Measurements from ENCODE around the gene GPR15LG.
"Not testable (repeated sequence)": the region's sequence is repeated elsewhere in the genome, so short reads cannot be mapped to it uniquely, and the experiment has no call there.

GPR15LG gene

GRCh38 chr10:84166620-84167288, 6.8 kb upstream of the GPR15LG start:
- no peak for DNase-seq

DNA sequence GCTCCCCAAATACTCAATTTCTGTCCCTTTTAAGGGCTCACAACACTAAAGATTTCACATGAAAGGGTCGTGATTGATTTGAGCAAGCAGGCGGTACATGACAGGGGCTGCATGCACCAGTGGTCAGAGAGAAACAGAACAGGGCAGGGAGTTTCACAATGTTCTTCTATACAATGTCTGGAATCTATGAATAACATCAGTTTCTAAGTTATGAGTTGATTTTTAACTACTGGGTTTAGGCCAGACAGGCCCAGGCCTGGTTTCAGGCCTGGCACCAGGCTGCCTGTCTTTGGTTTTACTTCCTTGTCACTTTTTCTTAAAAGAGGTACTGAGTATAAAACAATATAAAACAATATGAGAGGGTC, 6.3 kb upstream of the GPR15LG start:
- not testable (repeated sequence) for DNase-seq

DNA sequence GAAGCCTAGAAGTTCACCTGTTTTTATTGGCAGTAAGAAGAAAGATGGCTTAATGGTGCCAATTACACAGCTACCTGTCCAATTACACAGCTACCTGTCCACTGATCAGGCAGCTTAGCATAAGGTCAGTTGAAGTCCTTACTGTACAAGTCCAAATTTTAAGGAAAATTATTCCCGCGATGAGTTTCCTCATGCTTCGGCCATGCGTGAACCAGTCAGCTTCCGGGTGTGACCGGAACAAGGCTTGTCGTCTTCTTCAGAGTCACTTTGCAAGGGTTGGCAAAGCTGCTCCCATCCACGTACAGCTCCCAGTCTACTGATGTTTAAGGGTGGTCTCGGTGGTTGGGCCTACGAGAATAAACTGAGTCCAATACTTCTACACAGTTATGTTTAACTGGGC, 5.2 kb upstream of the GPR15LG start:
- DNase-seq: not testable (repeated sequence)

- not testable (repeated sequence) for DNase-seq
Observed at GRCh38 chr10:84171237-84171636, 2.4 kb upstream of the GPR15LG start.

DNA sequence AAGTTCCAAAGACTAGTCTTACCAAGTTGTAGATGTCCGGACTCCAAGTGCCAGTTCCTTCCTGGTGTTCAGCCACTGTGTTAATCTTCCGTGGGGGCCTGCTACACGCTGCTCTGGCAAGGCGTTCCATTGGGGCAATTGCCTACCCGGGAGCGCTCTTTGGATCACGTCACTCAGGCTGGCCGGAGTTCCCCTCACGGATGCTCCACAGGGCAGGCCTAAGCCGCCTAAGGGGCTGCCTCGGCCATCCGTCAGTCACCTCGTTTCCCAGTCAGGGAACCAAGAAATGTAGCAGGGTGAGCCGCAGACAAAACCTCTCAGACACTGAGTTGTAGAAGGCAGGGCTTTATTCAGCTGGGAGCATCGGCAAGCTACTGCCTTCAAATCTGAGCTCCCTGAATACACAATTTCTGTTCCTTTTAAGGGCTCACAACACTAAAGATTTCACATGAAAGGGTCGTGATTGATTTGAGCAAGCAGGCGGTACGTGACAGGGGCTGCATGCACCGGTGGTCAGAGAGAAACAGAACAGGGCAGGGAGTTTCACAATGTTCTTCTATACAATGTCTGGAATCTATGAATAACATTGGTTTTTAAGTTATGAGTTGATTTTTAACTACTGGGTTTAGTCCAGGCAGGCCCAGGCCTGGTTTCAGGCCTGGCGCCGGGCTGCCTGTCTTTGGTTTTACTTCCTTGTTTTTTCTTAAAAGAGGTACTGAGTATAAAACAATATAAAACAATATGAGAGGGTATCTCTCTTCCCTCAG, 1.7 kb upstream of the GPR15LG start:
- not testable (repeated sequence) for DNase-seq

- no peak for DNase-seq
Observed at GRCh38 chr10:84172467-84173356, 889 bp upstream of the GPR15LG start.

GRCh38 chr10:84175436-84175835, 1.8 kb downstream of the GPR15LG start:
- DNase-seq: no peak

GRCh38 chr10:84176351-84176750, 2.8 kb downstream of the GPR15LG start:
- DNase-seq: no peak

DNA sequence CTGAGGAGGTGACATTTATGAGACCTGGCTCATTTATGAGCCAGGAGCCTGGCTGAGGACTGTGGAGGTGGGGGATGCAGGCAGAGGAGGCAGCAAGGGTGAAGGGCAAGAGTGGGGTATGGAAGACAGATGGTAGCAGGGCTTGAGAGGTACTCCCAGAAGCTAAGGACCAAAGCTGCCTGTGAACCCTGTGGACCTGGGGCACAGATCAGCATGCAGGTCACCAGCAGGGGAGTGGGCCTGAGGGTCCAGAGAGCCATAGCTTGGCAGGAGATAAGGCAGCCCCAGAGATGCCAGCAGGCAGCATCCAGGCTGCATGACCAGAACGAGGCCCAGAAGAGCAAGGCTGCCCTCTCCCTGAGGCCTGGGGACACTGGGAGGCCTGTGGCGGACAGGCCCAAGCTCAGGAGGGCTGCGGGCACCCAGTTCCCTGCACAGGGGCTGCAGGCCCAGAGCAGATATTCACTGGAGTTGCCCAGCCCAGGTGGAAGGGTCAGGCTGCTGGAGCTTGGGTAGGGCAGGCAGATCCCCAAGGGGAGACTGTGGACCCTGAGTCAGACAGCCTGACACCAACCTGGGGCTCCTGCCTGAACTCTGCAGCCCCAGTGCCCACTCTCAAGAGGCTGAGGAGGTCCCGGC, 3.4 kb downstream of the GPR15LG start:
- DNase-seq: no peak

- no peak for DNase-seq
Observed at GRCh38 chr10:84177541-84178141, 4.0 kb downstream of the GPR15LG start.

DNA sequence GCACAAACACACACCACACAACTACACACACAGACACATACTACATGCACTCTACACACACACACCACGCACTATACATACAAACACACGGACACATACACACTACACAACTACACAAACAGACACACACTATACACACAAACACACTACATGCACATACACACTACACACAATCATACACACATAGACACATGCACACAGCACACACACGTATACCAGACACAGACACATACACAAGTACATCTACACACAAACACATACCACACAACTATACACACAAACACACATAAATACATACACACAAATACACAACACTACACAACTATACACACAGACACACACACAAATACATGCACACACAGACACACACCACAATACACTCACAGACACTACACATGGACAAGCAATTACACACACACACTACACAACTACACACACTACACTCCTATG, 4.6 kb downstream of the GPR15LG start:
- DNase-seq: no peak

DNA sequence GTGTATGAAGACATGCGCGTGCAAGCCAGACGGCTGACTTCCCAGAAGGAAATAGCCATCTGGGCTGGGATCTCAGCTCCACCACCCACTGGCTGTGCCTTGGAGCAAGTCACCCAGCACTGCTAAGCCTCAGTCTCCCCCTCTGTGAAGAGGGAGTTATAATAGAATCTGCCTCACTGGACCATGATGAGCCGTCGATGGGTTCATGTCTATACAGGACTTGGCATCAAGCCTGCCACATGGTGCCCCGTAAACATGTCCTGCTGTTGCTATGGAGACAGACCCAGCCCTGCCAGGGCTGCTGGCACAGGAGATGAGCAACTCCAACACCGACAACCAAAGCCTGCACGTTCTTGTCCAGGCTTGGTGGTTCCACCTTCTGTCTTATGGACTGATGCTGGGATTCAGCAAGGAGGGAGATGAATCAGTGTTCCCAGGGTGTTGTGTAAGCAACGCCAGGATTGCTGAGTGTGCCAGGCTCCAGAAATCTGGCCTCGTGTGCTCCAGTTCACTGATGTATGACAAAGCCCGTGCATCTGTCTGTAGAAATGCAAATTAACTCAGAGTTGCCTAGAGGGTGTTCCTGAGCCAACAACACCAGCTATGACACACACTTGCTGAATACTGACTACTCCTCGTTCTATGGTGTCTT, 5.6 kb downstream of the GPR15LG start:
- DNase-seq: peak; percentile 75

DNA sequence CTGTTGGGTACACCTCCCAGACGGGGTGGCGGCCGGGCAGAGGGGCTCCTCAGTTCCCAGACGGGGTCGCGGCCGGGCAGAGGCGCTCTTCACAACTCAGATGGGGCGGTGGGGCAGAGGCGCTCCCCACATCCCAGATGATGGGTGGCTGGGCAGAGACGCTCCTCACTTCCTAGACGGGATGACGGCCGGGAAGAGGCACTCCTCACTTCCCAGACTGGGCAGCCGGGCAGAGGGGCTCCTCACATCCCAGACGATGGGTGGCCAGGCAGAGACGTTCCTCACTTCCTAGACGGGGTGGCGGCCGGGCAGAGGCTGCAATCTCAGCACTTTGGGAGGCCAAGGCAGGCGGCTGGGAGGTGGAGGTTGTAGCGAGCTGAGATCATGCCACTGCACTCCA, 6.8 kb downstream of the GPR15LG start:
- not testable (repeated sequence) for DNase-seq

DNA sequence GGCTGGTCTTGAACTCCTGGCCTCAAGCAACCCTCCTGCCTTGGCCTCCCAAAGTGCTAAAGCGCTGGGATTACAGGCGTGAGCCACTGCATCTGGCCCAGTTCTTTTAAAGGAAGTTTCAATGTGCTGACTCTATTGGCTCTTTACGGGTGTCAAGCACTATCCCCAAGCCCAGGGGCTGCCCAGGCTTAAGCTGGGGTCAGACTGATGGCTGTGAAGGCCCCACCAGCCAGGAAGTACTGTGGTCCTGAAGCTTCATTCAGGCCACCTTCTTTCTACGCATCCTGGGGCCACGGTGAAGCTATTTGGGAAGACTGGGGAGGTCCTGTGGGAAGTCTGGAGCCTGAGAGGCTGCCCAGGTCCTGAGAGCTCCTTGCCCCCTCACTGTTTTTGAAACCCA, 8.0 kb downstream of the GPR15LG start:
- no peak for DNase-seq

- DNase-seq: no peak
Observed at GRCh38 chr10:84184517-84184916, 10.9 kb downstream of the GPR15LG start.

- no peak for DNase-seq
Observed at GRCh38 chr10:84185526-84186175, 12.1 kb downstream of the GPR15LG start.

DNA sequence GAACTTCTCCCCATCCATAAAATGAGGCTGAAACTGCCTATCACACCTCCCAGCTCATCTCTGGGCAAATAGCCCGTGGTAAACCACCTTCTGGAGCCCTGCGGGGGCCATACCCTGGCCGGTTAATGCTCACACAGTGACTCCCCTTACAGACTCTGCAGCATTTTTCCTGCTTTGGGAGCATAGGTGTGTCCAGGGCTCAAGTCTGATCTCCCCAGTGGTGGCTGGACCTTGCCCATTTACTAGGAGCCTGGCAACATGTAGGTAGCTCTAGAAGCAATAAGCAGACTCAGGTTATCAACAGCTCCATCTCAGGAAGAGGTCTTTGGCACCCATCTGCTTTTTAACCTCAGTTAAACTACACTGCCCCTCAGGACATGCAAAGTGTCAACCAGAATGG, 15.2 kb downstream of the GPR15LG start:
- DNase-seq: no peak

DNA sequence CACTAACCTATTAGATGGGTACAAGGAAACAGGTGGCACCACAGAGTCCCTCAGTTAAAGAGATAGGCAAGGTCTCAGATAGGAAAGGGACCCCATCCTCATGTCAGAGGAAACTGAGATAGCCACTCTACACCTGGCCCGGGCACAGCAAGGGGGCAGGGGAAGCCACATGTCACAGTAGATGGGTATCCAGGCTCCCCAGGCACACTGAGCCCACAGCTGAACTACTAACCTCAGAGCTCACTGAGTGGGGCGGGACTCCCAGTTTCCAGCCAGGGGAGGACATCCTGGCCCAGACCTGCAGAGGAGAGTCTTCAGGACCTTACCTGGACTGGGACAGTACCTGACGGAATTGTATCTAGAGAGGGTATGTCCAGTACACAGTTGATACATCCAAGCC, 17.0 kb downstream of the GPR15LG start:
- no peak for DNase-seq

GRCh38 chr10:84191106-84191505, 17.5 kb downstream of the GPR15LG start:
- no peak for DNase-seq

- no peak for DNase-seq
Observed at GRCh38 chr10:84193327-84193726, 19.7 kb downstream of the GPR15LG start.

DNA sequence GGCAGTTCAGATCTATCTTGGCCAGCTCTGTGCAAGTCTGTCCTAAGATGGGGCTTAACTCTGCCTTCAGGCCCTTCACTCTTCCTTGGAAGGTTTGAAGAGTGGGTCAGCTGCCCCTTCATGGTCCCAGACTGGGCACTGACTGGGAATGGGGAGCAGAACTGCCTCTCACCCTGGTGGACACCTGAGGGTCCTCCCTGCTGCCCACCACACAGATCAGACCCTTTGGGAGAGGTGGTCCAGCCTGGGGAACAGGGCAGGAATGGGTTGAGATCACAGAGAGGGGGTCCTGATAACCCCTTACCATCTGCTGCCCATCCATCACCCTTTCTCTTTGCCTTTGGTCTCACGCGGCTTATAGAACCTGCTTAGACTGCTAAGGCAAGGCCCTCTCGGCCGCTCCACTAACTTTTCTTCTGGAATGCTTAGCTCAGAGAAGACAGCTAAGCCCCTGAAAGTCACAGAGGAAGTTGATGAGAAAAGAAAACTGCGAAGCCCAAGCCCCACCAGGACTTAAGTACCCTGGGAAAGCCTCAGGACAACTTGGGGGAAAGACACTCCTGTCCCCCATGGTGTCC, 20.3 kb downstream of the GPR15LG start:
- no peak for DNase-seq

Measured in NCI-H510A treated with DMSO at 0.1 percent for 48 hours (cell line).